GM19025 (cell line): ENCODE data around the gene UMAD1.
A peak's percentile ranks its signal among the peaks of the same experiment; 100 is the strongest.
"Not testable (repeated sequence)": the region's sequence is repeated elsewhere in the genome, so short reads cannot be mapped to it uniquely, and the experiment has no call there.

Experiments
- ATAC-seq: cut with Tn5 transposase; IDR thresholded peaks from one replicate; pipeline ENCODE4 v1.9.1; 2021; ENCODE audit warnings: mild to moderate bottlenecking, low read depth, moderate library complexity; ENCODE audit not compliant: unreplicated experiment

Gene UMAD1

GRCh38 chr7:7819442-7820247, 179.1 kb downstream of the UMAD1 start:
- ATAC-seq: peak; percentile 59

DNA sequence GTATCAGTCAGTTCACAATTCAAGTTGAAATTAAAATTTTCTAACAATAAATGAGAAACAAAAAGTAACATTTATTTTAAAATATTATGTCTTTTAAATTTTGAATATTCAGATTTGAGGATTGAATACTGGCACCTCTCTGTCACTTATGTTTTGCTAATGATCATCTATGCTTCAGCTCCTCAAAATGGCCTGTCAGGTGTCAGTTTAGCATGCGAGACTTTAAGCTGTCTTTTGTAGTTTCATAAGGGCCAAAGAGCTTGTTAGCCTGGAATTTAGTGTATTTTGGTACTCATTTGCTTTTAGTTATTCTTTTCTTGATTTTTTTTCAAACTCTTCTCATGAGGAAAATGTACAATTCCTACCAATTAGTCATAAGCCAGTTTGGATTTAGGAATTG, 179.9 kb downstream of the UMAD1 start:
- no peak for ATAC-seq

DNA sequence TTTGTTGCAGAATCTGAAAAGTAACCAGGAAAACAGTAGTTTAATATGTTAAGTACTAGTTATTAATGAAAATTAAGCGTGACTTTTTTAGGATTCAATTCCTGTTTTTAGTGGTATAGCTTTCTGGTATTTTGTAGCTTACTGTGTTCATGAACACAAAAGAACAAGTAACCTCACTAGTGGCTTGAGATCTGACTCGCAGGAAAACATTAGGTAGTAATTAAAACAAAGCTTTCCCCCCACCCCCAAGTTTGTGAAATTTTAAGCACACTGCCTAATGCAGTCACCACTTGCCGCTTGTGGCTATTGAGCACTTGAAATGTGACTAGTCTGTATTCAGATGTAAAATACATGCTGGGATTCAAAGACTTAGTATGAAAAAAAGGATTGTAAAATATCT, 180.4 kb downstream of the UMAD1 start:
- ATAC-seq: no peak

DNA sequence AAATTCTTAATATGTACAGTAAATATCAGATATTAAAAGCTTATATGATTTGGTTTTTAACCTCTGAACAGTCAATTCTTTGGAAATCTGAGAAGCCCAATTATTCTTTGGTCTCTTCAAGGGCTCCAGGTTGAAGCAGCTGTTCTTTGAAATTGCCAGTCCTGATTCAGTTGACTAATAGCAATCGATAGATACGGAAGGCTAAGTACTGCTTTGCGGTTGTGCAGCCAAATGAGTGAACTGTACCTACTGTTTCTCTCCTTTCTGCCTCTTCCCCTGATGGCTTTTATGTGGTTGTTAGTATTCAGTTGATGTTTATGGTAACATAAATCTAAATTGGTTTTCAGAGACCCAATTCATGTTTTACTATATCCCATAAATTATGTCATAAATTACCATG, 181.0 kb downstream of the UMAD1 start:
- ATAC-seq: no peak

GRCh38 chr7:7825294-7825693, 184.7 kb downstream of the UMAD1 start:
- ATAC-seq: not testable (repeated sequence)

DNA sequence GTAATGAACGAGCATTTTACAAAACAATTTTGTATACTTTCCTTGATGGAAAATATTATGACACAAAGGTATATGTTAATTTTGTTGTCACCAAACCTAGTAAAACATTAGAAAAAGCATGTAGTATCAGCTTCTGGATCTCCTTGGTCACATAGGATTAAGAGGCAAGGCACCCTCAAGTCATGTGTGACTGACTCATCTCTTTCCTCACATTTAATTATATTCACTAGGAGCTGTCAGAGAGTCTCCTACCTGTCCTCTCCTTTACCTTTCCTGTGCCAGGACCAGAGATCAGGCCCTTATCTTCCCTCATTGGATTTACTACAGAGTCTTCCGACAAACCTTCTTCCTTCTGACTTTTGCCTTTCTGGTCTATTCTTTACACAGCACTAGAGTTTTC, 189.1 kb downstream of the UMAD1 start:
- ATAC-seq: no peak

- ATAC-seq: no peak
These were observed 189.7 kb downstream of the UMAD1 start for GRCh38 chr7:7830122-7830878.

- no peak for ATAC-seq
These were observed 192.0 kb downstream of the UMAD1 start for GRCh38 chr7:7832518-7832917.

DNA sequence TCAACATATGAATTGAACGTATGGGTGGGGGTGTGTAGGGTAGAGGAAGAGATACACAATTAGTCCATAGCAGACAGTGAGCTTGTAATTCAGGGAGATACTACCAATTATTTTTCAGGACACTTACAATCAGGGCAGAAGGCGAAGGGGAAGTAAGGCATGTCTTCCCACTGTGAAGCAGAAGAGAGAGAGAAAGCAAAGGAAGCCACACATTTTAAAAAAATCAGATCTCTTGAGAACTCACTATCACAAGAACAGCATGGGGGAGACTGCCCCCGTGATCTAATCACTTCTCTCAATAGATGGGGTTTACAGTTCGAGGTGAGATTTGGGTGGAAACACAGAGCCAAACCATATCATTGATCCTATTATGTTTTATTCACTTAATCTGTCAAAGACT, 194.2 kb downstream of the UMAD1 start:
- no peak for ATAC-seq

- no peak for ATAC-seq
These were observed 200.5 kb downstream of the UMAD1 start for GRCh38 chr7:7841027-7841426.

GRCh38 chr7:7843240-7843639, 202.7 kb downstream of the UMAD1 start:
- ATAC-seq: no peak

DNA sequence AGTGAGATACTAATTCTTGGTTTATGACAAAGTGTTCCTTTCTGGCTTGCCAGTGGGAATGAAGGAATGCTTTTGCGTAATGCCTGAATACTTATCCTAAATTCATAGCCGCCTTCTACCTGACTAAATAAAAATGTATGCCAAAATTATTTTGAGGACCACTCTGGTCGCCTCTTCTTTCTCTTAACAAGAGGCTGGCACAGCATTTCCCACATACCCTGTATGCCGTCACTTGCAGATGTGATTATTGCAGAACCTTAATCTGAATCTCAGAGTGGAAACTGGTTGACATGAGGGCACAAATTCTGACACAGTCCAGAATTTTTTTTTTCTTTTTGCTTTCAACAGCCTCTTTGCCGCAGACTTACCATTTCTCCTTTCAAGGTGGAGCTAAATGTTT, 203.4 kb downstream of the UMAD1 start:
- no peak for ATAC-seq

- peak; percentile 67 for ATAC-seq
These were observed 207.7 kb downstream of the UMAD1 start for GRCh38 chr7:7848246-7848645.

DNA sequence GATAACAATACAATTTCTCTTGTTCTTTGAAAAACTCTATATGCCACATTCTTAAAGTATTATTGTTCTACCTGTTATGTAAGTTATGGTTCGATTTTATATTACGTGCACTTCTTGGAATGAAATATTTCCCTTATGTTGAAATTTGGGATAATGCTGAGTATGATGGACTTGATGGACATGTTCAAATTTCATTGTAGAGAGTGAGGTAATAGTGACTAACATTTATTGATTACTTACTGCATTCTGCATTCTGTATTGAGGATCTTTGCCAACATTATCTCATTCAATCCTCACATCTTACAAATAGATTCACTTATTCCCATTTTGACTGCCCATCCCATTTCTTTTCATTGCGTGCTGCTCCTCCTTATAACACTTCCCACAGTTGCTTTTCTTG, 208.3 kb downstream of the UMAD1 start:
- no peak for ATAC-seq

GRCh38 chr7:7850150-7850549, 209.6 kb downstream of the UMAD1 start:
- ATAC-seq: no peak

GRCh38 chr7:7851381-7851780, 210.8 kb downstream of the UMAD1 start:
- no peak for ATAC-seq

DNA sequence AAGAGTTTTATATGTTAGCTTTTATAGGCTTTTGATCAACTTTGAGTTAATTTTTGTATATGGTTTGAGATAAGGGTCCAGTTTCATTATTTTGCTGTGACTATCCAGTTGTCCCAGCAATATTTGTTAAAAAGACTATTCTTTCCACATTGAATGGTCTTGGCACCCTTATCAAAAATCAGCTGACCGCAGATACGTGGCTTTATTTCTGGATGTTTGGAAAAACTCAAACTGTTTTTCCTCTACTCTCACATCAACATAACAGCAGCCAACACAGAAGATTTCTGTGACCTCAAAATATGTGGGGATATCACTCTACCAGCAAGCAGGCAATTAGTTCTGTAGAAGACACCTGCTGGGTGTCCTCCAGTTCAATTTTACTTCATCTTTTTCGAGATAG, 211.4 kb downstream of the UMAD1 start:
- ATAC-seq: no peak

DNA sequence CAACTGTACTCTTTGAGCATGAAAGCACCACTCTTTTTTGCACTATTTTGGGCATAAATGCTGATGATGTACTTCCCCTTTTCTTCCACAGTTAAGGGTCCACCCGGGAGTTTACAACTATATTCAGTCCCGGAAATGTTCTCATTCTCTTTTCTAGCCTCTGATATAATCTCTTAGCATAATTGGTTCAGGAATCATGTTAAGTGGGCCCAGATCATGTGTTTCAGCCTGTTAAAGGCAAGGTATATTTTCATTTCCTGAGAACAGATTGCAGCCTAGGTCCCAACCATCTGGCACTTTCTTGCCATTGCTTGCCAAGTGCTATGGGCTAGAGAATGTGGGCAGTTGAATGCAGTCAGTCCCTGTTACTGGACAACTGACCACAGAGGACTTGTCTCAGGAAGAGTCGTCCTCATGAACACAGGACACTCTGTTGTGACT, 216.6 kb downstream of the UMAD1 start:
- no peak for ATAC-seq

DNA sequence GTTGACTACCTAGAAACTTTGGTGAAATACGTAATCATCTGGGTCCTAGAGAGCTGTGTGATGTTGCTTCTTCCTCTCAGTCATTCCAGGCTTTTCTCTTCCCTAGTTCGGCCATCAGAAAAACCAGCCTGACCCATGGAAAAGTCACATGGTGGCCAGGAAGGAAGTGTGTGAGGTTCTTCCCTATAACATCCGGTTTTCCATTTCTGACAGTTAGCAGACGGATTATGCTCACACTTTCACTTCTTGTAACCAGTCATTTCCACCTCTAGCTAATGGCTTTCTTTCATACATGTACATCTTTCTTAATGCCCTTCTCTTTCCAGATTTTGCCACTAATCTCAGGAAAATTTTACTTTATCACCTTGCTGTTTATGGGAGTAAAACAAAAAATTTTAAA, 218.0 kb downstream of the UMAD1 start:
- no peak for ATAC-seq

GRCh38 chr7:7859411-7859810, 218.9 kb downstream of the UMAD1 start:
- ATAC-seq: no peak

DNA sequence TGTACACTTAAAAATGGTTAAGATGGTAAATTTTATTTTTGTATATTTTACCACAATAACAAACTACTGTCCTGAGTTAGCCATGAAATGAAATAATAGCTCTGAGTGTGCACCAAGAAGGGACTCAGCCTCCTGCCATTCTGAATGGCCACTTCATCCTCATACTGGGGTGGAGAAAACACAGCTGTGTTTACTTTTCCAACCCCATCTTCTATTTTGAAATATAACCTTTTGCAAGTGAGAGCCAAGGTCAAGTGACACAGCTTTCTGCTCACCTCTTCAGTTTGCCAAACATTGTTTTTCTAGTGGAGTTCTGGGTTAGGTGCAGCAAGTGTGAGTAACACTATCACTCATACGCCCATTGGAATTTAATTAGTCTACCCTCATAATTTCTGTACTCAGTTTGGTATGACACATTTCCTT, 220.7 kb downstream of the UMAD1 start:
- no peak for ATAC-seq

DNA sequence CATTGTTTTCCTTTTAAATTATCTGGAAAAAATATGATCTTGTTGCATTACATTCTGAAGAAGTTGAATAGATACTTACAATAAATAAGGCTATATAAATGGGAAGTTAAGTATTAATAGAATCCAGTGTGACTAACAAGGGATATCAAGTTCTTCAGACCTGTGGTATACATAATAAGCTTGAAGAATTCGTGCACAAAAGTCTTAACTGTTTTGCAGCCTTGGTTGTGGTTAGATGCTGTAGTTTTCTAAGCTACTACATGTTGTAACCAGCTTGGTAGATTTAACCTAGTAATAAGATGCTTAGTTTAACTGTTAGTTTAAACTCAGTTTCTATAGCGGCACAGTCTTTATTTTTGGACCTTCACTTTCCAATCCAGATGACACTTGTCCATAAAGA, 221.8 kb downstream of the UMAD1 start:
- ATAC-seq: no peak
